Smooth muscle cell of trachea (primary cell): ENCODE results near the gene CLSTN1. TPM values are rescaled to one million over a fixed set of nuclear protein-coding genes. Genes with fewer than 3 reads are reported as not detected.

Experiments
- total RNA-seq: library from RNA; depleted of rRNA; stranded (reverse); fragments of >200 nt; gene quantifications from 2 replicates; pipeline ENCODE4 v1.2.1, GENCODE V29; 2014

CLSTN1 gene
- total RNA-seq, result 100 and 120 TPM in 2 replicates

DNA sequence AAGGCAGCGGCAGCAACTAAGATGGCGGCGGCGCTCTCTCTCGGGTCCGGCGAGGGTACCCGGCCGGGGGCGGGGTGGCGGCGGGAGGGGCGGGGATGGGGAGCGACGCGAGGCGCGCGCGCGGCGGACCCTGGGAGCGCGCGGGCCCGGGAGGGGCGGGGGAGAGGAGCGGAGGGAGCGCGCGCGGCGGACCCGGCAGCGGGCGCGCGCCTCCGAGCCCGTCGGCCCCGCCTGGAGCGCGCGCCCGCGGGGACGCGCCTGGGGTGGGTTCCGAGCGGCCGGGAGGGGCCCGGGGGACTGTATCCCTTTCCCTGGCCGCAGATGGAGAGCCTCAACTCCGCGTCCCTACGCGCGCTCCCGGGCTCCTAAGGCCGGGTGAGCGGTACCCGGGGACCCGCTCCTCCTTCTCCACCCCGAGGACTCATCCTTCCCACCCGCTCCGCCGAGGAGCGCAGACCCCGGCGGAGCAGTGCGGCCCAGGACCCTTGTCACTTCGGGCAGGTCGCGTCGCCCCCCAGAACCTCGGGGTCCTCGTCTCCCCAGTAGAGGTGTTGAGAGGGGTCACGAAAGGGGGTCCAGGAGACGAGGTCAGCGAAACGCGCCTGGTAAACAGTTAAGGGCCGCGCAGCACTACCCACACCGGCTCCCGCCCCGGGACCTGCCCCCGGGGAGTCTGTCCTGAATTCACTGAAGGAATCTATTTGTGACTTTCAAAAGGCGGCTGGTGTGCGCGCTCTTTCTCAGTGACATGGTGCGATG, at the start of gene CLSTN1:
CLSTN1 (minus strand) TSS at position 23 of the 759 bp plus-strand sequence. CDS start 232 bp downstream, outside the sequence.

Other genes with a start within 250 kb of the CLSTN1 start
- 3.2 and 5.1 TPM in 2 replicates for gene TMEM201, start 235.1 kb downstream of the CLSTN1 start, total RNA-seq
- 6.3 and 6.9 TPM in 2 replicates for gene PIK3CD, start 172.2 kb downstream of the CLSTN1 start, total RNA-seq
- 24.4 and 28.8 TPM in 2 replicates for gene CTNNBIP1, start 86.3 kb upstream of the CLSTN1 start, total RNA-seq
- 26.6 and 42.0 TPM in 2 replicates for gene LZIC, start 119.4 kb upstream of the CLSTN1 start, total RNA-seq
- 18.6 and 19.0 TPM in 2 replicates for gene NMNAT1, start 119.5 kb upstream of the CLSTN1 start, total RNA-seq
- not detected in 2 replicates for gene RBP7, start 173.3 kb upstream of the CLSTN1 start, total RNA-seq
- gene UBE4B, start 209.0 kb upstream of the CLSTN1 start, total RNA-seq, result 44.9 and 57.9 TPM in 2 replicates